H1 (cell line): Measurements from ENCODE around the gene WDR6. TPM values are rescaled to one million over a fixed set of nuclear protein-coding genes. Genes with fewer than 3 reads are reported as not detected.

Experiments
- CTCF ChIA-PET: fragments of 300-600 bp; sonication (Branson Sonifier 250); formaldehyde crosslinking; loops from one replicate; lab custom pipeline; 2021; ENCODE audit not compliant: partially characterized antibody; lab: Charles Lee
- POLR2A ChIA-PET: fragments of 300-600 bp; sonication (Branson Sonifier 250); formaldehyde crosslinking; loops from one replicate; lab custom pipeline; 2021; ENCODE audit warnings: inconsistent platforms; ENCODE audit not compliant: partially characterized antibody; lab: Charles Lee
- DNase-seq, 2 experiments: peaks; one replicate each; pipeline versions ENCODE4 v3.0.0 to v3.0.0-alpha.2; 2010 to 2022; ENCODE audit warnings: low spot score in 2 of 2, low read depth in 1 of 2, mixed read lengths in 1 of 2
- FAIRE-seq: peaks from 2 replicates; lab custom pipeline; 2011; peaks lifted over from hg19 to GRCh38; lab: Jason Lieb, UNC
- H2AFZ ChIP-seq: 2 replicates; pipeline ENCODE4 v1.8.1; 2012; ENCODE audit warnings: low read length, inconsistent platforms
- H2AK5ac ChIP-seq: 2 replicates; pipeline ENCODE4 v1.6.1; 2013; ENCODE audit warnings: low read depth, low read length
- H2BK120ac ChIP-seq: replicated peaks from 2 replicates; pipeline ENCODE3; 2013; ENCODE audit warnings: low read depth, low read length, inconsistent platforms
- H2BK12ac ChIP-seq: 2 replicates; pipeline ENCODE4 v1.6.1; 2013; ENCODE audit warnings: low read depth, low read length
- H2BK15ac ChIP-seq: 2 replicates; pipeline ENCODE4 v1.6.1; 2013; ENCODE audit warnings: low read length
- H2BK20ac ChIP-seq: 2 replicates; pipeline ENCODE4 v1.6.1; 2013; ENCODE audit warnings: low read length
- H2BK5ac ChIP-seq: 2 replicates; pipeline ENCODE4 v1.6.1; 2013; ENCODE audit warnings: low read depth, low read length
- H3K14ac ChIP-seq: 2 replicates; pipeline ENCODE4 v1.6.1; 2013; ENCODE audit warnings: inconsistent platforms; ENCODE audit not compliant: insufficient read length
- H3K18ac ChIP-seq: 2 replicates; pipeline ENCODE4 v1.6.1; 2013; ENCODE audit warnings: low read length; ENCODE audit errors: extremely low read depth
- H3K23ac ChIP-seq: 2 replicates; pipeline ENCODE4 v1.6.1; 2013; ENCODE audit warnings: inconsistent platforms; ENCODE audit not compliant: insufficient read length
- H3K23me2 ChIP-seq: 2 replicates; pipeline ENCODE4 v1.6.1; 2013; ENCODE audit warnings: low read depth, low read length
- H3K27ac ChIP-seq: 2 replicates; pipeline ENCODE4 v1.6.1; 2011; ENCODE audit warnings: low read depth, low read length, inconsistent platforms
- H3K27me3 ChIP-seq, 4 experiments: replicated peaks in 1 of 4; 1 replicate in 1 of 4; 2 replicates in 3 of 4; pipeline versions ENCODE4 v1.6.1 to v1.8.1; 2011 to 2013; ENCODE audit warnings: low read length in 3 of 4, mild to moderate bottlenecking in 3 of 4, inconsistent platforms in 2 of 4, mixed read lengths in 2 of 4, moderate library complexity in 1 of 4; ENCODE audit not compliant: control insufficient read depth in 3 of 4, insufficient read depth in 3 of 4; ENCODE audit errors: extremely low read depth in 1 of 4
- H3K36me3 ChIP-seq, 4 experiments: 2 replicates each; pipeline versions ENCODE4 v1.6.1 to v1.8.1; 2011 to 2013; ENCODE audit warnings: mild to moderate bottlenecking in 4 of 4, low read length in 3 of 4, moderate library complexity in 2 of 4, control low read depth in 1 of 4, inconsistent platforms in 1 of 4; ENCODE audit not compliant: insufficient read depth in 4 of 4, control insufficient read depth in 2 of 4
- H3K4ac ChIP-seq: replicated peaks from 2 replicates; pipeline ENCODE3; 2013; ENCODE audit warnings: low read length, low read depth, mixed read lengths, inconsistent platforms; ENCODE audit not compliant: insufficient read length
- H3K4me1 ChIP-seq, 4 experiments: replicated peaks in 1 of 4; 1 replicate in 1 of 4; 2 replicates in 3 of 4; pipeline versions ENCODE4 v1.6.1 to v1.8.1; 2011 to 2013; ENCODE audit warnings: low read length in 3 of 4, inconsistent platforms in 2 of 4, mixed read lengths in 1 of 4; ENCODE audit not compliant: insufficient read depth in 4 of 4, control insufficient read depth in 3 of 4
- H3K4me2 ChIP-seq, 2 experiments: 2 replicates each; pipeline versions ENCODE4 v1.6.1 to v1.8.1; 2011 to 2013; ENCODE audit warnings: low read depth in 2 of 2, low read length in 2 of 2, control low read depth in 1 of 2, inconsistent platforms in 1 of 2, mild to moderate bottlenecking in 1 of 2; ENCODE audit not compliant: insufficient read depth in 1 of 2
- H3K4me3 ChIP-seq, 4 experiments: fragments of 200-600, 300-600 bp in 1 of 4; sonication (generic), shearing (Covaris generic), sonication (Bioruptor Twin) in 1 of 4; 2 replicates each; pipeline versions ENCODE4 v1.5.1 to v1.8.1; 2011 to 2016; ENCODE audit warnings: low read length in 4 of 4, low read depth in 3 of 4, control low read depth in 2 of 4, inconsistent platforms in 2 of 4, mild to moderate bottlenecking in 2 of 4, mixed read lengths in 1 of 4, moderate library complexity in 1 of 4; ENCODE audit not compliant: insufficient read depth in 2 of 4; ENCODE audit errors: extremely low read depth in 1 of 4
- H3K56ac ChIP-seq: replicated peaks from 2 replicates; pipeline ENCODE3; 2013; ENCODE audit warnings: low read depth, mild to moderate bottlenecking, mixed read lengths, low read length, inconsistent platforms; ENCODE audit not compliant: insufficient read length
- H3K79me1 ChIP-seq: 2 replicates; pipeline ENCODE4 v1.6.1; 2013; ENCODE audit warnings: low read depth, low read length, control low read depth
- H3K79me2 ChIP-seq, 2 experiments: 2 replicates each; pipeline versions ENCODE4 v1.6.1 to v1.8.1; 2012 to 2013; ENCODE audit warnings: low read length in 2 of 2, mild to moderate bottlenecking in 2 of 2, inconsistent platforms in 1 of 2; ENCODE audit not compliant: insufficient read depth in 2 of 2, control insufficient read depth in 1 of 2
- H3K9ac ChIP-seq, 4 experiments: replicated peaks in 1 of 4; 1 replicate in 1 of 4; 2 replicates in 3 of 4; pipeline versions ENCODE4 v1.6.1 to v1.8.1; 2011 to 2013; ENCODE audit warnings: low read depth in 3 of 4, low read length in 3 of 4, control low read depth in 2 of 4, mild to moderate bottlenecking in 2 of 4, moderate library complexity in 2 of 4, inconsistent platforms in 1 of 4; ENCODE audit errors: extremely low read depth in 1 of 4
- H3K9me3 ChIP-seq, 2 experiments: 2 replicates each; pipeline versions ENCODE4 v1.6.1 to v1.8.1; 2012 to 2013; ENCODE audit warnings: mild to moderate bottlenecking in 2 of 2, moderate library complexity in 2 of 2, control low read depth in 1 of 2, inconsistent platforms in 1 of 2, low read depth in 1 of 2, low read length in 1 of 2, mixed read lengths in 1 of 2; ENCODE audit not compliant: insufficient read depth in 2 of 2
- H4K20me1 ChIP-seq, 2 experiments: replicated peaks in 1 of 2; 2 replicates each; pipeline versions ENCODE3 to v1.8.1; 2011 to 2013; ENCODE audit warnings: inconsistent platforms in 2 of 2, low read length in 2 of 2, mild to moderate bottlenecking in 1 of 2; ENCODE audit not compliant: insufficient read depth in 2 of 2, control insufficient read depth in 1 of 2
- H4K5ac ChIP-seq: 2 replicates; pipeline ENCODE4 v1.6.1; 2013; ENCODE audit warnings: low read length, low read depth, mixed read lengths, inconsistent platforms; ENCODE audit not compliant: insufficient read length
- H4K8ac ChIP-seq: 2 replicates; pipeline ENCODE4 v1.8.0; 2013; ENCODE audit warnings: mild to moderate bottlenecking, moderate library complexity, low read length, inconsistent platforms; ENCODE audit not compliant: insufficient read depth; ENCODE audit errors: extremely low read depth
- H4K91ac ChIP-seq: replicated peaks from 2 replicates; pipeline ENCODE3; 2013; ENCODE audit warnings: low read length, mixed read lengths, inconsistent platforms; ENCODE audit not compliant: insufficient read length
- ASH2L ChIP-seq: fragments of 200-600, 300-600 bp; sonication (generic); IDR thresholded peaks from one replicate; pipeline ENCODE4 v1.7.1; 2017; ENCODE audit warnings: low read length
- BACH1 ChIP-seq: IDR thresholded peaks from 2 replicates; pipeline ENCODE4 v1.6.1; 2012; ENCODE audit warnings: low read length, improper control_type of control experiment
- BCL11A ChIP-seq, 2 experiments: IDR thresholded peaks; one replicate each; pipeline ENCODE4 v1.6.1; 2011; ENCODE audit warnings: low read depth in 2 of 2, low read length in 2 of 2, mild to moderate bottlenecking in 2 of 2
- CBX8 ChIP-seq: fragments of 300-800, 300-1000 bp; sonication (generic); IDR thresholded peaks from 2 replicates; pipeline ENCODE4 v1.7.1; 2016; ENCODE audit warnings: low read depth, low read length, borderline replicate concordance
- CHD1 ChIP-seq: IDR thresholded peaks from 2 replicates; pipeline ENCODE4 v1.6.1; 2012; ENCODE audit warnings: low read depth, low read length, improper control_type of control experiment
- CREB1 ChIP-seq: IDR thresholded peaks from 2 replicates; pipeline ENCODE4 v1.6.1; 2012; ENCODE audit warnings: inconsistent platforms
- EP300 ChIP-seq, 2 experiments: IDR thresholded peaks; 1 replicate in 1 of 2; 2 replicates in 1 of 2; pipeline ENCODE4 v1.6.1; 2011 to 2012; ENCODE audit warnings: low read depth in 2 of 2, low read length in 2 of 2, mild to moderate bottlenecking in 2 of 2, borderline replicate concordance in 1 of 2, inconsistent platforms in 1 of 2, moderate library complexity in 1 of 2
- KDM5A ChIP-seq: fragments of 200-600 bp; IDR thresholded peaks from 2 replicates; pipeline ENCODE4 v1.7.1; 2012; ENCODE audit warnings: mild to moderate bottlenecking, low read length, inconsistent platforms, mixed read lengths
- POLR2A ChIP-seq, 2 experiments: IDR thresholded peaks; 1 replicate in 1 of 2; 2 replicates in 1 of 2; pipeline ENCODE4 v1.6.1; 2011; ENCODE audit warnings: low read depth in 2 of 2, low read length in 2 of 2, mild to moderate bottlenecking in 2 of 2; ENCODE audit errors: control extremely low read depth in 1 of 2
- RBBP5 ChIP-seq: IDR thresholded peaks from 2 replicates; pipeline ENCODE4 v1.7.1; 2012; ENCODE audit warnings: low read depth, mild to moderate bottlenecking, inconsistent platforms, low read length, moderate library complexity, borderline replicate concordance
- SP1 ChIP-seq: IDR thresholded peaks from 2 replicates; pipeline ENCODE4 v1.6.1; 2011; ENCODE audit warnings: low read depth, low read length
- TAF7 ChIP-seq: optimal IDR thresholded peaks from 2 replicates; pipeline ENCODE3; 2011; ENCODE audit warnings: low read depth, mild to moderate bottlenecking, inconsistent platforms, low read length, moderate library complexity, borderline replicate concordance
- whole genome bisulfite sequencing, 2 experiments: shearing (Covaris generic) in 1 of 2; methylation state at CpG; one replicate each; pipeline versions ENCODE4 v1.1.6 to v1.1.7; 2013 to 2015; ENCODE audit warnings: low lambda C conversion rate in 2 of 2, mixed read lengths in 2 of 2, inconsistent platforms in 1 of 2, low coverage in 1 of 2, missing lambda C conversion rate in 1 of 2; ENCODE audit not compliant: insufficient replicate concordance in 2 of 2, insufficient coverage in 1 of 2, insufficient read length in 1 of 2; ENCODE audit errors: extremely low coverage in 1 of 2, missing lambda C conversion rate in 1 of 2; 5-methylcytosine and 5-hydroxymethylcytosine counted together
- polyA plus RNA-seq, 7 experiments: library from polyadenylated mRNA; depleted of rRNA in 3 of 7; stranded (reverse) in 5 of 7; unstranded in 2 of 7; fragments of >200 nt in 5 of 7; fragments of 200-250 nt in 2 of 7; gene quantifications; 1 replicate in 5 of 7; 2 replicates in 1 of 7; 4 replicates in 1 of 7; pipeline versions ENCODE4 v1.2.1 to v1.2.3, GENCODE V29; 2011 to 2013; ENCODE audit warnings: missing spikeins in 2 of 7, mixed read lengths in 2 of 7
- total RNA-seq: library from RNA; stranded (reverse); fragmentation: NEBNext Ultra II Directional; extraction: Animal tissue kit (Norgen Biotek cat#: 25700); gene quantifications from 2 replicates; pipeline ENCODE4 v1.2.1, GENCODE V29; 2021

WDR6 gene
- total and polyA plus RNA-seq, 2 of the 8 experiments (the other 6 are each of a cell fraction or from before 2014, with no cell fraction given), result 180 to 257 TPM

- H4K20me1 ChIP-seq, result peaks cover 41 to 50% of the 10 kb centered on the region in 2 experiments
- 92% methylated on average over 19 of the region's 19 CpGs; no CpG with 5 or more reads in 1 of the 2 experiments for WGBS, 2 experiments
- peaks cover 7 to 54% of the 10 kb centered on the region in 2 experiments for H3K79me2 ChIP-seq
These were observed 6.0 kb downstream of the WDR6 start for GRCh38 chr3:49013113-49013737.

More at GRCh38 chr3:49013113-49013737, 6.0 kb downstream of the WDR6 start:
- Histone ChIP-seq H3K14ac (no peak overlapping the region), H3K4ac (no peak overlapping the region), H2AK5ac (no peak overlapping the region), H3K23me2 (peaks cover 12% of the 10 kb centered on the region), H3K18ac (no peak overlapping the region), H3K9me3 (no peaks in the 10 kb centered on the region), H3K9ac (no peak overlapping the region), H4K8ac (peak overlapping the region; percentile 28; the same call in 1 of the 2 replicates), H2BK15ac (no peak overlapping the region), H3K4me3 (no peak overlapping the region), H4K5ac (no peak overlapping the region), H3K27me3 (no peaks in the 10 kb centered on the region), H3K23ac (no peak overlapping the region), H3K36me3 (peaks cover 15 to 55% (median 32%) of the 10 kb centered on the region in 4 experiments), H4K91ac (no peak overlapping the region), H3K4me2 (no peak overlapping the region), H3K27ac (no peak overlapping the region), H2BK5ac (no peak overlapping the region; the same call in 1 of the 2 replicates), H3K4me1 (peaks cover 0 to 11% (median 6%) of the 10 kb centered on the region in 4 experiments; a peak in 5 of 7 replicates), H3K79me1 (peaks cover 16% of the 10 kb centered on the region), H2AFZ (no peak overlapping the region), H2BK120ac (no peak overlapping the region), H2BK12ac (no peak overlapping the region), H2BK20ac (no peak overlapping the region), H3K56ac (no peak overlapping the region)
- POLR2A ChIA-PET, result interaction anchor here (0.8 to 38.8 kb wide), 8 partner anchors 0 to 349 kb away, joined by 3 to 1518 read pairs (median 72); partner anchors contain the start of genes DALRD3, IMPDH2, NDUFAF3 and P4HTM
- no peak for DNase-seq
- TF ChIP-seq BCL11A (IDR thresholded peaks at IDR 0.05; ENCODE audit: low read depth in 2 of 2, low read length in 2 of 2), result no peak
- TF ChIP-seq CREB1, result no peak
- TF ChIP-seq ASH2L, result no peak
- no peak for TF ChIP-seq KDM5A
- no peak for TF ChIP-seq EP300 (IDR thresholded peaks at IDR 0.05; ENCODE audit: borderline replicate concordance in 1 of 2, low read depth in 2 of 2, low read length in 2 of 2)
- no peak for TF ChIP-seq CHD1
- TF ChIP-seq TAF7, result no peak
- no peak for TF ChIP-seq BACH1
- no peak for TF ChIP-seq RBBP5
- no peak for TF ChIP-seq SP1
- no peak; a peak in 1 of 3 replicates for TF ChIP-seq POLR2A (IDR thresholded peaks at IDR 0.05; ENCODE audit: control extremely low read depth in 1 of 2, low read depth in 2 of 2, low read length in 2 of 2)
- no peak for TF ChIP-seq CBX8
- FAIRE-seq, result no peak
- CTCF ChIA-PET, result interaction anchor here (0.5 to 24.3 kb wide), 14 partner anchors 9 to 273 kb away, joined by 3 to 467 read pairs (median 4); partner anchors contain the start of genes NDUFAF3, P4HTM and WDR6
